H9 (cell line): Measurements from ENCODE around the gene C16orf92. TPM values are rescaled to one million over a fixed set of nuclear protein-coding genes. Genes with fewer than 3 reads are reported as not detected.

ENCODE experiments used
- DNase-seq: peaks from one replicate; pipeline ENCODE4 v3.0.0-alpha.2; 2017
- H2AFZ ChIP-seq: one replicate; pipeline ENCODE4 v1.6.1; 2013; ENCODE audit warnings: mild to moderate bottlenecking, low read length, control low read depth, moderate library complexity
- H2AK5ac ChIP-seq: 2 replicates; pipeline ENCODE4 v1.6.1; 2013; ENCODE audit warnings: low read length, control low read depth, mixed read lengths; ENCODE audit not compliant: insufficient read length
- H2BK120ac ChIP-seq: one replicate; pipeline ENCODE4 v1.6.1; 2013; ENCODE audit warnings: low read depth, mild to moderate bottlenecking, low read length, control low read depth, inconsistent platforms; ENCODE audit not compliant: poor library complexity, severe bottlenecking
- H2BK12ac ChIP-seq: 2 replicates; pipeline ENCODE4 v1.6.1; 2013; ENCODE audit warnings: low read length, control low read depth, mixed read lengths, low read depth; ENCODE audit not compliant: insufficient read length
- H2BK15ac ChIP-seq: 2 replicates; pipeline ENCODE4 v1.6.1; 2013; ENCODE audit warnings: low read depth, low read length, control low read depth
- H2BK20ac ChIP-seq: one replicate; pipeline ENCODE4 v1.6.1; 2013; ENCODE audit warnings: low read depth, mild to moderate bottlenecking, low read length, control low read depth, inconsistent platforms; ENCODE audit not compliant: poor library complexity, severe bottlenecking
- H2BK5ac ChIP-seq: 2 replicates; pipeline ENCODE4 v1.6.1; 2013; ENCODE audit warnings: low read length, control low read depth, mixed read lengths; ENCODE audit not compliant: insufficient read length
- H3K14ac ChIP-seq: 2 replicates; pipeline ENCODE4 v1.6.1; 2013; ENCODE audit warnings: low read length, control low read depth; ENCODE audit not compliant: insufficient read depth
- H3K18ac ChIP-seq: 2 replicates; pipeline ENCODE4 v1.6.1; 2013; ENCODE audit warnings: low read depth, mild to moderate bottlenecking, mixed read lengths, low read length, control low read depth; ENCODE audit not compliant: insufficient read length
- H3K23ac ChIP-seq: 2 replicates; pipeline ENCODE4 v1.6.1; 2013; ENCODE audit warnings: low read length, control low read depth, mixed read lengths, low read depth; ENCODE audit not compliant: insufficient read length
- H3K23me2 ChIP-seq: 2 replicates; pipeline ENCODE4 v1.6.1; 2013; ENCODE audit warnings: low read depth, mild to moderate bottlenecking, mixed read lengths, low read length, control low read depth; ENCODE audit not compliant: insufficient read length, poor library complexity, severe bottlenecking
- H3K27ac ChIP-seq: 2 replicates; pipeline ENCODE4 v1.5.1; 2013; ENCODE audit warnings: low read length, control low read depth, mixed read lengths, low read depth; ENCODE audit not compliant: insufficient read length
- H3K27me3 ChIP-seq: 2 replicates; pipeline ENCODE4 v1.6.1; 2013; ENCODE audit warnings: low read length, control low read depth, inconsistent platforms; ENCODE audit not compliant: insufficient read depth
- H3K4ac ChIP-seq: 2 replicates; pipeline ENCODE4 v1.6.1; 2013; ENCODE audit warnings: low read depth, mild to moderate bottlenecking, control low read depth, inconsistent platforms, low read length, moderate library complexity
- H3K4me1 ChIP-seq: 2 replicates; pipeline ENCODE4 v1.6.1; 2013; ENCODE audit warnings: low read length, control low read depth, inconsistent platforms; ENCODE audit not compliant: insufficient read depth
- H3K4me2 ChIP-seq: 2 replicates; pipeline ENCODE4 v1.6.1; 2013; ENCODE audit warnings: low read length, control low read depth, mixed read lengths; ENCODE audit not compliant: insufficient read length, insufficient read depth
- H3K56ac ChIP-seq: 2 replicates; pipeline ENCODE4 v1.6.1; 2013; ENCODE audit warnings: low read depth, mild to moderate bottlenecking, mixed read lengths, low read length, control low read depth; ENCODE audit not compliant: insufficient read length
- H3K79me1 ChIP-seq: 2 replicates; pipeline ENCODE4 v1.6.1; 2013; ENCODE audit warnings: low read depth, mild to moderate bottlenecking, moderate library complexity, low read length, control low read depth, inconsistent platforms; ENCODE audit not compliant: insufficient read depth, poor library complexity, severe bottlenecking
- H3K79me2 ChIP-seq: 2 replicates; pipeline ENCODE4 v1.6.1; 2013; ENCODE audit warnings: low read length, control low read depth, inconsistent platforms; ENCODE audit not compliant: insufficient read depth
- H3K9ac ChIP-seq: 2 replicates; pipeline ENCODE4 v1.6.1; 2013; ENCODE audit warnings: low read length, control low read depth, mixed read lengths; ENCODE audit not compliant: insufficient read length; ENCODE audit errors: extremely low read depth
- H3K9me3 ChIP-seq: one replicate; pipeline ENCODE4 v1.6.1; 2013; ENCODE audit warnings: low read depth, low read length, inconsistent platforms; ENCODE audit not compliant: control insufficient read depth
- H3T11ph ChIP-seq: one replicate; pipeline ENCODE4 v1.6.1; 2013; ENCODE audit warnings: mild to moderate bottlenecking, low read length, control low read depth, inconsistent platforms
- H4K20me1 ChIP-seq: one replicate; pipeline ENCODE4 v1.6.1; 2013; ENCODE audit not compliant: control insufficient read depth, insufficient read length, insufficient read depth
- H4K5ac ChIP-seq: 2 replicates; pipeline ENCODE4 v1.6.1; 2013; ENCODE audit warnings: low read depth, mild to moderate bottlenecking, mixed read lengths, low read length, control low read depth; ENCODE audit not compliant: insufficient read length
- H4K8ac ChIP-seq: replicated peaks from 2 replicates; pipeline ENCODE4 v1.6.1; 2013; ENCODE audit warnings: low read length, control low read depth, mixed read lengths, low read depth; ENCODE audit not compliant: insufficient read length
- H4K91ac ChIP-seq: 2 replicates; pipeline ENCODE4 v1.6.1; 2013; ENCODE audit warnings: low read depth, mild to moderate bottlenecking, moderate library complexity, mixed read lengths, low read length, control low read depth; ENCODE audit not compliant: insufficient read length
- H3K27ac Mint-ChIP-seq, 3 experiments: 2 replicates in 2 of 3; 3 replicates in 1 of 3; pipeline ENCODE4 v1.8.0; 2020 to 2021; ENCODE audit warnings: mixed read lengths in 3 of 3, mild to moderate bottlenecking in 1 of 3, moderate library complexity in 1 of 3
- H3K27me3 Mint-ChIP-seq: 2 replicates; pipeline ENCODE4 v1.8.0; 2021; ENCODE audit warnings: low read depth, mild to moderate bottlenecking, moderate library complexity, mixed read lengths
- H3K36me3 Mint-ChIP-seq, 3 experiments: 2 replicates in 2 of 3; 3 replicates in 1 of 3; pipeline ENCODE4 v1.8.0; 2020 to 2021; ENCODE audit warnings: low read depth in 3 of 3, mixed read lengths in 3 of 3; ENCODE audit not compliant: insufficient read depth in 1 of 3
- H3K4me1 Mint-ChIP-seq, 2 experiments: 2 replicates each; pipeline ENCODE4 v1.8.0; 2020; ENCODE audit warnings: mixed read lengths in 2 of 2
- H3K4me3 Mint-ChIP-seq, 2 experiments: 2 replicates in 1 of 2; 3 replicates in 1 of 2; pipeline ENCODE4 v1.8.0; 2020 to 2021; ENCODE audit warnings: mild to moderate bottlenecking in 2 of 2, mixed read lengths in 2 of 2, moderate library complexity in 1 of 2
- H3K9me3 Mint-ChIP-seq, 2 experiments: 2 replicates in 1 of 2; 3 replicates in 1 of 2; pipeline ENCODE4 v1.8.0; 2020; ENCODE audit warnings: mild to moderate bottlenecking in 2 of 2, mixed read lengths in 2 of 2, moderate library complexity in 1 of 2
- WGBS: extraction: QIAGEN DNeasy Blood & Tissue Kit; methylation state at CpG from one replicate; pipeline ENCODE4 v1.1.7; 2013; ENCODE audit warnings: missing lambda C conversion rate, low lambda C conversion rate, mixed read lengths; ENCODE audit not compliant: insufficient read length; ENCODE audit errors: extremely low coverage; 5-methylcytosine and 5-hydroxymethylcytosine counted together
- total RNA-seq: library from RNA; stranded (reverse); gene quantifications from 2 replicates; pipeline ENCODE4 v1.2.1, GENCODE V29; 2021
- TF ChIP-seq, protein P1 (sequence below): fragments of 200-600 bp; sonication (generic); conservative IDR thresholded peaks from 3 replicates; pipeline ENCODE4 v1.8.0; 2021; ENCODE audit warnings: antibody characterized with exemption, mild to moderate bottlenecking

The C16orf92 gene
- total RNA-seq, 1 experiment from 2014 or later: not detected

DNA sequence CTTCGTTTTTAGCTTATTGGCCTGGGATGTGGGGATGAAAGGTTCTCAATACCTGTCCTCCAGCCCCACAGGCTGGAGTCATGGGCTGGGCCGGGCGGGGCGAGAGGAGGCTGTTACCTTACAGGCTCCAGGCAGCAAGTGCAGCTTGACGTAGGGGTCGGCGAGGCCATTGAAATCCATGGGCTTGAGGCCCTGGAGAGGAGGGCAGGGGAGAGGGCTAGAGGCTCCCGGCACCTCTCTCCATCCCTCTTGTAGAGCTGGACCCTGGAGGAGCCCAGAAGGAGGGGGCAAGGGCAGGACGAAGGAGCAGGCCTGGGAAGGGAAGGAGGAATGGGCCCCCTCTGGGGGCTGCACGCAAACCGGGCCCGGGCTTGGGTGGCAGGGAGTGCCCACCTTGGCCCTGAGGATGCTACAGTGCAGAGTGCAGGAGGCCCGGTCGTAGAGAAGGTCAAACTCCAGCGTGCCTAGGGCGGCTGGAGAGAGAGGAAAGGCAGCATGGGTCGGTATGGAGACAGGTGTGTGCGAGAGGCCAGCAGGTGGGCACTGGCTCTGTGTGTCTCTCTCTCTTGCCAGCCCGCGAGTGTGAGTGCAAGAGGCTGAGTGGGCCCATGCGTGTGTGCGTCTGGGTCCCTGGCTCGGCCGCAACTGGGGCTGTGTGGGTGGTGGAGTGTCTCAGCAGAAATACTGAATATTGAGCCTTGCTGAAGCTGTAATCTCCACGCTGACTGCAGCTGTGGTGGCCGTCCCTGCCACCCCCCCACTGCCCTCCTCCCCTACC, 13.7 kb upstream of the C16orf92 start:
- peaks cover 16% of the 10 kb centered on the region for H3K23me2 ChIP-seq
- H3K14ac ChIP-seq: no peak overlapping the region; the same call in 1 of the 2 replicates
- H2BK15ac ChIP-seq: no peak overlapping the region
- H2AK5ac ChIP-seq: no peak overlapping the region
- no peaks in the 10 kb centered on the region for H4K20me1 ChIP-seq
- H3K4ac ChIP-seq: no peak overlapping the region
- no peaks in the 10 kb centered on the region for H3K79me1 ChIP-seq
- TF ChIP-seq, protein P1, sequence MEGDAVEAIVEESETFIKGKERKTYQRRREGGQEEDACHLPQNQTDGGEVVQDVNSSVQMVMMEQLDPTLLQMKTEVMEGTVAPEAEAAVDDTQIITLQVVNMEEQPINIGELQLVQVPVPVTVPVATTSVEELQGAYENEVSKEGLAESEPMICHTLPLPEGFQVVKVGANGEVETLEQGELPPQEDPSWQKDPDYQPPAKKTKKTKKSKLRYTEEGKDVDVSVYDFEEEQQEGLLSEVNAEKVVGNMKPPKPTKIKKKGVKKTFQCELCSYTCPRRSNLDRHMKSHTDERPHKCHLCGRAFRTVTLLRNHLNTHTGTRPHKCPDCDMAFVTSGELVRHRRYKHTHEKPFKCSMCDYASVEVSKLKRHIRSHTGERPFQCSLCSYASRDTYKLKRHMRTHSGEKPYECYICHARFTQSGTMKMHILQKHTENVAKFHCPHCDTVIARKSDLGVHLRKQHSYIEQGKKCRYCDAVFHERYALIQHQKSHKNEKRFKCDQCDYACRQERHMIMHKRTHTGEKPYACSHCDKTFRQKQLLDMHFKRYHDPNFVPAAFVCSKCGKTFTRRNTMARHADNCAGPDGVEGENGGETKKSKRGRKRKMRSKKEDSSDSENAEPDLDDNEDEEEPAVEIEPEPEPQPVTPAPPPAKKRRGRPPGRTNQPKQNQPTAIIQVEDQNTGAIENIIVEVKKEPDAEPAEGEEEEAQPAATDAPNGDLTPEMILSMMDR: no peak
- no peak overlapping the region for H3K56ac ChIP-seq
- H4K8ac ChIP-seq: no peak overlapping the region
- no peak overlapping the region for H2BK5ac ChIP-seq
- no peaks in the 10 kb centered on the region for H3K79me2 ChIP-seq
- H3K27ac ChIP-seq: no peak overlapping the region
- no peak overlapping the region for H3K9ac ChIP-seq
- no peak overlapping the region for H4K5ac ChIP-seq
- Mint-ChIP-seq H3K9me3 (no peaks in the 10 kb centered on the region), H3K27me3 (peaks cover 38% of the 10 kb centered on the region), H3K36me3 (peaks cover 0 to 9% (median 5%) of the 10 kb centered on the region in 3 experiments; a peak in 6 of 7 replicates), H3K27ac (no peak overlapping the region), H3K4me3 (peak overlapping the region; percentile 22 to 70; a peak in 4 of 5 replicates), H3K4me1 (peaks cover 9 to 22% of the 10 kb centered on the region in 2 experiments)
- H3K18ac ChIP-seq: no peak overlapping the region
- no peak overlapping the region for H2BK20ac ChIP-seq
- DNase-seq: no peak
- WGBS: no CpG with 5 or more reads among the region's 26 CpGs
- H3K23ac ChIP-seq: no peak overlapping the region
- H3K9me3 ChIP-seq: no peaks in the 10 kb centered on the region
- H3K4me2 ChIP-seq: no peak overlapping the region
- H3T11ph ChIP-seq: no peak overlapping the region
- H4K91ac ChIP-seq: no peak overlapping the region
- H2BK12ac ChIP-seq: no peak overlapping the region
- no peak overlapping the region for H2AFZ ChIP-seq
- H2BK120ac ChIP-seq: no peak overlapping the region
- H3K27me3 ChIP-seq: no peaks in the 10 kb centered on the region
- no peaks in the 10 kb centered on the region; the same call in 1 of the 2 replicates for H3K4me1 ChIP-seq
